Psoas muscle (tissue), 8 donors: ENCODE results near the gene NPIPB12. TPM values are rescaled to one million over a fixed set of nuclear protein-coding genes. Genes with fewer than 3 reads are reported as not detected.
"Not testable (repeated sequence)": the region's sequence is repeated elsewhere in the genome, so short reads cannot be mapped to it uniquely, and the experiment has no call there.

Source experiments
- ATAC-seq, 4 donors: fragments of 200-7000 bp; cut with Tn5 transposase; one replicate each; pipeline ENCODE4 v1.9.1; 2020; ENCODE audit warnings: moderate library complexity in 3 of 4, mild to moderate bottlenecking in 2 of 4
- DNase-seq, 2 donors: peaks; one replicate each; pipeline ENCODE4 v3.0.0-alpha.2; 2020
- H3K27ac ChIP-seq: fragments of 200-600 bp; one replicate; pipeline ENCODE4 v1.8.0; 2022
- H3K27me3 ChIP-seq, 3 donors: fragments of 200-600 bp in 1 of 3; one replicate each; pipeline versions ENCODE4 v1.6.1 to v1.8.0; 2013 to 2022; ENCODE audit warnings: low read length in 2 of 3, mild to moderate bottlenecking in 2 of 3, moderate library complexity in 1 of 3; ENCODE audit not compliant: insufficient read depth in 3 of 3
- H3K36me3 ChIP-seq, 2 donors: fragments of 200-600 bp in 1 of 2; one replicate each; pipeline versions ENCODE4 v1.6.1 to v1.8.0; 2013 to 2022; ENCODE audit warnings: low read depth in 1 of 2, mild to moderate bottlenecking in 1 of 2, moderate library complexity in 1 of 2; ENCODE audit not compliant: insufficient read depth in 1 of 2
- H3K4me1 ChIP-seq: fragments of 200-600 bp; one replicate; pipeline ENCODE4 v1.8.0; 2022
- H3K4me3 ChIP-seq: fragments of 200-600 bp; one replicate; pipeline ENCODE4 v1.8.0; 2022; ENCODE audit warnings: mild to moderate bottlenecking
- H3K9me3 ChIP-seq: fragments of 200-600 bp; one replicate; pipeline ENCODE4 v1.8.0; 2022
- WGBS, 3 donors: extraction: QIAGEN DNeasy Blood & Tissue Kit; methylation state at CpG; one replicate each; pipeline versions ENCODE4 v1.1.6 to v1.1.7; 2013; 5-methylcytosine and 5-hydroxymethylcytosine counted together
- intact Hi-C, 2 donors: fragments of 100-400 bp; cut with DNase I; formaldehyde crosslinking; loops; one replicate each; pipeline versions ENCODE4 v1.11.0 to v1.14.2; 2022
- polyA plus RNA-seq, 3 donors: library from polyadenylated mRNA; stranded (reverse); fragments of 200-250 nt; gene quantifications; one replicate each; pipeline ENCODE4 v1.2.3, GENCODE V29; 2013
- total RNA-seq, 4 donors: library from RNA; stranded (reverse); fragmentation: NEBNext Ultra II Directional in 2 of 4; extraction: Animal tissue kit (Norgen Biotek cat#: 25700) in 2 of 4; gene quantifications; one replicate each; pipeline versions ENCODE4 v1.2.1 to v1.2.4, GENCODE V29; 2021 to 2023
- donor health status: healthy with polysubstance abuse.
- donor health status: DM: no; HTN: no; CAD: no; lungs with moderate emphysema.
- donor health status: Bipolar disorder and iron deficiency.
- donor health status: healthy.
- donor health status: DM: yes; HTN: yes; CAD: no.
- donor health status: DM: no; HTN: no; CAD: no.
- donor health status: DM: no; HTN: no; CAD: no.
- donor health status: DM: yes; HTN: yes; CAD: no.

The NPIPB12 gene
- total and polyA plus RNA-seq, 7 donors: 10.7 to 27.1 (median 19.4) TPM

GRCh38 chr16:29457660-29458059 lies 48.5 kb downstream of the NPIPB12 start:
- H3K27me3 ChIP-seq, H3K4me3 ChIP-seq, H3K36me3 ChIP-seq, H3K27ac ChIP-seq, DNase-seq, H3K4me1 ChIP-seq, H3K9me3 ChIP-seq, intact Hi-C loops, ATAC-seq: not testable (repeated sequence)
- WGBS, 3 donors: 91 to 100% (median 100%) methylated on average over 1 of the region's 2 CpGs

DNA sequence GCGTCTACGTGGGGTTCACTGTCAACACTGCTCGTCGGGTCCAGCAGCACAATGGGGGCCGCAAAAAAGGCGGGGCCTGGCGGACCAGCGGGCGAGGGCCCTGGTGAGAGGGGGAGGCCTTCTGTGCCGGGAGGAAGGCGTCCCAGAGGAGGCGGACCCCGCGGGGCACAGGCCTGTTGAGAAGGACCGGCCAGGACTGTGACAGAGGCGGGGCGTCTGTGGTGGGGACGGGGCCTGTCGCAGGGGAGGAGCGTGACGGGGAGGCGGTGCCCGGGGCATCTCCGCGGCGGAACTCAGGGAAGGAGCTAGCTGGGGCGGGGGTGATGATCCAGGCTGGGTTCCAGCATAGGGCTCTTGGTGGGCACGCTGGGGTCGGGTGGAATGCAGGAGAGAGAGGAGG lies 51.4 kb downstream of the NPIPB12 start:
- H3K4me3 ChIP-seq, H3K9me3 ChIP-seq, H3K36me3 ChIP-seq, DNase-seq, intact Hi-C loops, H3K4me1 ChIP-seq, H3K27me3 ChIP-seq, H3K27ac ChIP-seq: not testable (repeated sequence)
- WGBS, 3 donors: no CpG with 5 or more reads among the region's 29 CpGs
- ATAC-seq: peak; percentile 55 to 70 (median 64)

- H3K9me3 ChIP-seq, H3K4me1 ChIP-seq, intact Hi-C loops, DNase-seq, H3K27me3 ChIP-seq, H3K27ac ChIP-seq, H3K4me3 ChIP-seq, H3K36me3 ChIP-seq: not testable (repeated sequence)
- ATAC-seq: peak; percentile 94 to 96 (median 95)
- no CpG with 5 or more reads among the region's 33 CpGs for WGBS, 3 donors
These were observed 51.9 kb downstream of the NPIPB12 start, which contains the start of the genes BOLA2 and SLX1B for GRCh38 chr16:29454269-29454668. BOLA2 (minus strand) TSS chr16:29454351; CDS start chr16:29454253, 98 bp downstream. SLX1B (plus strand) TSS chr16:29454533.

- H3K4me1 ChIP-seq, H3K9me3 ChIP-seq, intact Hi-C loops, H3K4me3 ChIP-seq, H3K36me3 ChIP-seq, H3K27ac ChIP-seq, DNase-seq, H3K27me3 ChIP-seq: not testable (repeated sequence)
- ATAC-seq: peak; percentile 10 to 28 (median 14)
- no CpG with 5 or more reads among the region's 21 CpGs for WGBS, 3 donors
These were observed 52.5 kb downstream of the NPIPB12 start for GRCh38 chr16:29453754-29454153.

Other genes starting within 250 kb of the NPIPB12 start
- gene NPIPB11, start 99.7 kb downstream of the NPIPB12 start, total RNA-seq: 1 to 10 TPM in 1 of 4 donors, under 1 TPM in 3; 0.41 to 1.2 (median 0.47) TPM
- gene NPIPB11, start 99.7 kb downstream of the NPIPB12 start, polyA plus RNA-seq: under 1 TPM; 0.35 to 0.99 (median 0.60) TPM
- gene BOLA2, start 52.1 kb downstream of the NPIPB12 start, total RNA-seq: 1 to 10 TPM; 1.5 to 5.7 (median 3.1) TPM
- gene BOLA2, start 52.1 kb downstream of the NPIPB12 start, polyA plus RNA-seq: 10 to 100 TPM; 11.0 to 47.2 (median 19.2) TPM
- gene SLX1B, start 51.9 kb downstream of the NPIPB12 start, total RNA-seq: 10 to 100 TPM in 2 of 4 donors, 1 to 10 TPM in 2; 2.2 to 28.7 (median 11.3) TPM
- 10 to 100 TPM; 21.6 to 40.4 (median 35.4) TPM for gene SLX1B, start 51.9 kb downstream of the NPIPB12 start, polyA plus RNA-seq
- gene SULT1A4, start 46.5 kb downstream of the NPIPB12 start, total RNA-seq: 1 to 10 TPM in 3 of 4 donors, not detected in 1; 2.1 to 8.3 (median 5.7) TPM
- gene SULT1A4, start 46.5 kb downstream of the NPIPB12 start, polyA plus RNA-seq: 1 to 10 TPM; 6.1 to 9.1 (median 8.1) TPM
- gene SPN, start 156.8 kb upstream of the NPIPB12 start, total RNA-seq: 1 to 10 TPM in 1 of 4 donors, under 1 TPM in 3; 0.54 to 1.5 (median 0.65) TPM
- gene SPN, start 156.8 kb upstream of the NPIPB12 start, polyA plus RNA-seq: under 1 TPM; 0.13 to 0.25 (median 0.22) TPM
- gene QPRT, start 172.8 kb upstream of the NPIPB12 start, total RNA-seq: 1 to 10 TPM; 2.3 to 9.9 (median 3.0) TPM
- gene QPRT, start 172.8 kb upstream of the NPIPB12 start, polyA plus RNA-seq: 1 to 10 TPM in 1 of 3 donors, under 1 TPM in 2; 0.75 to 1.4 (median 0.96) TPM
- under 1 TPM; 0.24 to 0.57 (median 0.46) TPM for gene C16orf54, start 239.6 kb upstream of the NPIPB12 start, total RNA-seq
- under 1 TPM; 0.03 to 0.04 (median 0.03) TPM for gene C16orf54, start 239.6 kb upstream of the NPIPB12 start, polyA plus RNA-seq